HG03280 (cell line): ENCODE results near the gene ANTXR1.

Experiments
- ATAC-seq: cut with Tn5 transposase; IDR thresholded peaks from one replicate; pipeline ENCODE4 v1.9.1; 2021; ENCODE audit warnings: mild to moderate bottlenecking, moderate library complexity; ENCODE audit not compliant: unreplicated experiment

The ANTXR1 gene

GRCh38 chr2:69297216-69297615 lies 284.2 kb downstream of the ANTXR1 start:
- no peak for ATAC-seq

GRCh38 chr2:69298261-69298660 lies 285.3 kb downstream of the ANTXR1 start:
- ATAC-seq = no peak

DNA sequence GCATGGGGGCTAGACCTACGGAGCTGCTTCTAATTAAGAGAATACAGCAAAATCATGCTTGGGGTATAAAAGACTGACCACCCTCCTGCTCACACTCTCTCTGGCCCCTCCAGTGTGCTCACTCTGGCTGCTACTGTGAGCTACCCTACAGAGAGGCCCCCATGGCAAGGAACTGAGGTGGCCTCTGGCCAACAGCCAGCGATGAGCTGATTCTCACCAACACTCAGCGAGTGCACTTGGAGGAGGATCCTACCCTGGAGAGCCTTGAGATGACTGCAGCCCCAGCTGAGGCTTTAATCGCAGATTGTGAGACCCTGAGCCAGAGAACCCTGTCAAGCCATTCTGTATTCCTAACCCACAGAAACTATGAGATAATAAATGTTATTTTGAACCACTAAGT lies 285.9 kb downstream of the ANTXR1 start:
- ATAC-seq = no peak
